AG04449 (cell line): ENCODE data around the gene HAUS5.

Experiments used
- CTCF ChIA-PET: fragments of 350-600 bp; formaldehyde crosslinking; extraction: SDS; loops from one replicate; lab custom pipeline; 2021; ENCODE audit warnings: antibody characterized with exemption; lab: Yijun Ruan, JAX
- POLR2A ChIA-PET: fragments of 400-600, 350-600 bp; formaldehyde crosslinking; extraction: SDS; loops from one replicate; lab custom pipeline; 2020; ENCODE audit warnings: antibody characterized with exemption, inconsistent platforms; lab: Yijun Ruan, JAX
- DNase-seq: peaks from one replicate; pipeline ENCODE4 v3.0.0-alpha.2; 2010; ENCODE audit warnings: low read depth, low spot score
- H3K4me3 ChIP-seq: 2 replicates; pipeline ENCODE4 v1.5.1; 2011; ENCODE audit warnings: low read depth, mild to moderate bottlenecking, control low read depth, low read length
- CTCF ChIP-seq: IDR thresholded peaks from one replicate; pipeline ENCODE4 v1.5.1; 2011; ENCODE audit warnings: mild to moderate bottlenecking, moderate library complexity, low read length, control low read depth, inconsistent platforms; ENCODE audit not compliant: insufficient read depth; ENCODE audit errors: missing control alignments

Gene HAUS5

GRCh38 chr19:35612559-35613321 lies at the start of gene HAUS5:
Gene HAUS5 (plus strand): TSS chr19:35612735. CDS start chr19:35612795, 60 bp downstream.
- POLR2A ChIA-PET, result interaction anchor here (0.8 to 1.2 kb wide), 2 partner anchors 14 to 31 kb away, joined by 3 to 5 read pairs; no protein-coding TSS in a partner anchor
- CTCF ChIA-PET, result interaction anchor here (1.1 to 2.2 kb wide), 2 partner anchors 64 to 103 kb away, joined by 3 to 8 read pairs; no protein-coding TSS in a partner anchor
- TF ChIP-seq CTCF, result peak; percentile 3
- peak; percentile 31 for DNase-seq
- H3K4me3 ChIP-seq, result peak within 1 kb of the TSS; percentile 84

DNA sequence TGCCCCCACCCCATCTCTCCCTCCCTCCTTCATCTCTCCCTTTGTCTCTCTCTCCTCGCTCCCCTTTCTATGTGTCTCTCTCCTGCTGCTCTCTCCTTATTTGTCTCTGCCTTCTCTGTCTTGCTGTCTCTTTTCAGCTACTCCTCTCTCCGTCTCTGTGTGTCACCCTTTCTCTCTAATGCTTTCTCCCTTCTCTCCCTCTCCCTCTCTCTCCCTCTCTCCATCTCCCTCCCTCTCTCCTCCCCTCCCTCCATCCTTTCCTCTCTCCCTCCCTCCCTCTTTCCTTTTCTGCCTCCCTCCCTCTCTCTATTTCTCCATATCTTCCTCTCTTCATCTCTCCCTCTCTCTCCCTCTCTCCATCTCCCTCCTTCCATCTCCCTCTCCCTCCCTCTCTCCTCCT lies 49.8 kb upstream of the HAUS5 start:
- no peak for TF ChIP-seq CTCF
- no peak overlapping the region for H3K4me3 ChIP-seq
- ChIA-PET POLR2A (no interaction called here), CTCF (interaction anchor here (1.0 kb wide), 1 partner anchor 13 kb away, joined by 5 read pairs; no protein-coding TSS in a partner anchor)
- DNase-seq, result no peak

DNA sequence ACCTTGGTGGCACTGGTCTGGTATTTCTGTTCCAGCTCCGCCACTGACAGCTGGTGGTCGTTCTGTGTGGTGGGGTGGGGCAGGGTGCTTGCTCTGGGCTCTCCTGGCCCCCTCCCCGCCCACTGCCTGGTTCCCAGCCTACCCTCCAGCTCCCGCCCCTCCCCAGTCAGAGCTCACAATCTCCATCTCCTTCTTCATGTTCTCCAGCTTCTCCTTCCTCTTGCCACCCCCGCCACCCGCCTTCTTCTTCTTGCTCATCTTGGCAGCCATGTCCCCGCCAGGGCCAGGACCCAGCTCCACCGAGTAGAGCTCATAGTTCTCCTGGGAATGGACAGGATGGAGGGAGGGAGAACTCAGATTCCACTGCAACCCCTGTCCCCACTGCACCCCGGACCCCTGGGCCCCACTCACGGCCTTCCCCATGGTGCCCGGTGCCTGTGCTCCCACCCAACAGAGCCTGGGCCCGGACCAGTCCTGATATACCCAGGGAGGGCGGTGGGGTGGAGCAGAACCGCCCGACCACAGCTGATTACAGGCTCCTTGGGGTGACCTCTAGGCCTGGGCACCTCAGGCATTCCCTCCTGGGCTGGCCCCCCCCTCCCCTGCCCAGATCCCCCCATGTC lies 49.2 kb upstream of the HAUS5 start, which contains the start of gene ATP4A:
ATP4A (minus strand) TSS at position 452 of the 623 bp plus-strand sequence; CDS start at position 423, 29 bp downstream.
- H3K4me3 ChIP-seq, result no peak within 1 kb of the TSS
- CTCF ChIA-PET, result interaction anchor here (1.0 kb wide), 1 partner anchor 14 kb away, joined by 5 read pairs; no protein-coding TSS in a partner anchor
- DNase-seq, result no peak
- TF ChIP-seq CTCF, result no peak
- POLR2A ChIA-PET, result no interaction called here

DNA sequence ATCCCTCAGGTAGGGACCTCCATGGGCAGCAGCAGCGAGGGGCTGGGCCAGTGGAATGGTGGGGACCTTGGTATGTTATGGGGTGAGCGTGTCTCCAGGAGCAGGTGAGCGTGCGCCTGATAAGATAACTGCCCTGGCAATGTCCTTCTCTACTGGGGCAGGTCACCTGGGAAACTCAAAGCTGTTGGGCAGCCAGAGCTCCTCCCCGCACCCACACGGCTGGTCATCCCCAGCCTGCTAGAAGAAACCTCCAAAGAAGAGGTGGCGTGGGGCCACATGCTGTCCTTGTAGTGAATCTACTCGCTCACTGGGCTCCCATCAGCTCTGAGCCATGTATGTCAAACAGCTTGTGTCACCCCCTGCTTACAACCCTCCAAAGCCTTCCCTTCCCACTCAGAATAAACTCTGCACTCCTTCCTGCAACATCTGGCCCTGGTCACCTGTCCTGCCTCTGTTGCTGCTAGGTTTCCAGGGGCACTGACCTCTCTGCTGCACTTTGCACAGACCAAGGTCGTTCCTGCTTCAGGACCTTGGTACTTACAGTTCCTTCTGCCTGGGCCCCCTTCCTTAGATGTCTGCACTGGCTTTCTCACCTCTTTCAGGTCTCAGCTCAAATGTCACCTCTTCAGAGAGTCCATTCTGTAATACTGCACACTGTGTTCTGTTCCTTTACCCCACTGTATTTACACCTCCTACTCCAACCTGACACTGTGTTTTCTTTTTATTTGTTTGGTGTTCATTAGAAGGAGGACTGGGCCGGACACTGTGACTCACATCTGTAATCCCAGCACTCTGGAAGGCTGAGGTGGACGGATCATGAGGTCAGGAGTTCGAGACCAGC lies 47.3 kb upstream of the HAUS5 start:
- TF ChIP-seq CTCF, result no peak
- no peak for DNase-seq
- no peak overlapping the region for H3K4me3 ChIP-seq
- POLR2A ChIA-PET, result no interaction called here
- CTCF ChIA-PET, result interaction anchor here (1.0 to 3.9 kb wide), 2 partner anchors 16 to 56 kb away, joined by 3 to 14 read pairs; no protein-coding TSS in a partner anchor

- CTCF ChIA-PET, result interaction anchor here (3.9 kb wide), 1 partner anchor 18 kb away, joined by 14 read pairs; no protein-coding TSS in a partner anchor
- POLR2A ChIA-PET, result no interaction called here
Observed at GRCh38 chr19:35566738-35567137, 45.8 kb upstream of the HAUS5 start.

More at GRCh38 chr19:35566738-35567137, 45.8 kb upstream of the HAUS5 start:
- DNase-seq, result no peak
- TF ChIP-seq CTCF, result no peak
- no peak overlapping the region for H3K4me3 ChIP-seq
